Astrocyte of the spinal cord (primary cell): ENCODE measurements around the gene CHRNB2.

ENCODE experiments used
- DNase-seq: peaks from one replicate; pipeline ENCODE4 v3.0.0; 2011; ENCODE audit warnings: low read depth, low spot score
- H3K4me3 ChIP-seq: 2 replicates; pipeline ENCODE4 v1.5.1; 2011; ENCODE audit warnings: low read depth, mild to moderate bottlenecking, low read length, moderate library complexity
- CTCF ChIP-seq: IDR thresholded peaks from 2 replicates; pipeline ENCODE4 v1.5.1; 2012; ENCODE audit warnings: low read depth, mild to moderate bottlenecking, low read length, inconsistent platforms
- in situ Hi-C: cut with HindIII; loops from 2 replicates; pipeline ENCODE4 v1.10.0; 2017; ENCODE audit warnings: low sequenced_read_pairs

CHRNB2 gene

DNA sequence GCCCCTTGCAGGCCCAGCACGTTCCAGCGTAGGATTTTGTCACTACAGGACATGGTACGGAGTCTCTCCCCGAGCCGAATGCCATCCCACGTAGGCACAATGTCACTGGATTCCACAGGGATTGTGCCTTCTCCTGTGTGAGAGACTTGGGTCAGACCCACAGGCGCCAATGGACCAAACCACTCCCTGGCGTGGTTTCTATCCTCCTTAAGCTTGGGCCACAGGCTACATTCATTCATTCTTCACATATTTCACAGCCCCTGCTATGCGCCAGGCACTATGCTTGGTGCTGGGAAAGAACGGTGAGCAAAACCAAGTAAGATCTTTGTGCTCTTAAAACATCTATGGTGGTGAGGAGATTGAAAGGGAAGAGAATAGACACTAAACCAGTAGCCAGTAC is 18.7 kb downstream of the CHRNB2 start:
- no peak overlapping the region for H3K4me3 ChIP-seq
- no peak for TF ChIP-seq CTCF
- DNase-seq, result no peak
- in situ Hi-C loops, result no loop called here

GRCh38 chr1:154586641-154587040 is 19.1 kb downstream of the CHRNB2 start:
- in situ Hi-C loops, result no loop called here
- no peak overlapping the region for H3K4me3 ChIP-seq
- TF ChIP-seq CTCF, result no peak
- DNase-seq, result no peak

GRCh38 chr1:154589780-154590179 is 22.2 kb downstream of the CHRNB2 start:
- no peak overlapping the region for H3K4me3 ChIP-seq
- DNase-seq, result no peak
- TF ChIP-seq CTCF, result no peak
- in situ Hi-C loops, result no loop called here

DNA sequence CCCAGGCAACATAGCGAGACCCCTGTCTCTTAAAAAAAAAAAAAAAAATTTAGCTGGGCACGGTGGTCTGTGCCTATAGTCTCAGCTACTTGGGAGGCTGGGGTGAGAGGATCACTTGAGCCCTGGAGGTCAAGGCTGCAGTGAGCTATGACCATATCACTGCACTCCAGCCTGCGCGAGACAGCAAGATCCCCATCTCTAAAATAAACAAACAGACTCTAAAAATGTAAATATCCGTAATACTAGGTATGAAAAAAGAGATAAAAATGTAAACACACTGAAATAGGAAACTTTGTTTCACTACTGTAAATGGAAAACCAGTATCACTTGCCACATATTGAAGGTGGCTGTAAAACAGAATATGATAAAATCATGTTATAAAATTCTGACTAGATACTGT is 23.2 kb downstream of the CHRNB2 start:
- in situ Hi-C loops, result no loop called here

DNA sequence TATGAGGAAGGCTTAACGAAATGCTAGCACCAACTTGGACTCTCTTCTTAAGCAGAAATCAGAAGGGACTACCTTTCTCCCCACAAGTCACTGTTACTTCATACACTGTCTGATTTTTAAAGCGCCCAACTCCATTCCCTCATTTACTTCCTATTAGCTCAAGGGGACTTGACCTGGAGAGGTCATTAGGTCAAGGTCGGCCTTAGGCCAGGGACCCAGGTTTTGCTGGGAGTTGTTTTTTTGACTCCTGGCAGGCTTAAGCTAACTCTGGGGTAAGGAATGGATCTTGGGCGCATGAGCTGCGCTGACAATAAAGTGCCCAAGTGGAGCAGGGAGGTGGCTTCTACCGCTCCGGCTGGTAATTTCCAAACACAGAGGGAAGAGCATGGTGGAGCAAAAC is 23.6 kb downstream of the CHRNB2 start:
- TF ChIP-seq CTCF, result no peak

More for the DNA sequence above, 23.2 kb downstream of the CHRNB2 start:
- no peak for DNase-seq
- TF ChIP-seq CTCF, result no peak
- no peak overlapping the region for H3K4me3 ChIP-seq

DNA sequence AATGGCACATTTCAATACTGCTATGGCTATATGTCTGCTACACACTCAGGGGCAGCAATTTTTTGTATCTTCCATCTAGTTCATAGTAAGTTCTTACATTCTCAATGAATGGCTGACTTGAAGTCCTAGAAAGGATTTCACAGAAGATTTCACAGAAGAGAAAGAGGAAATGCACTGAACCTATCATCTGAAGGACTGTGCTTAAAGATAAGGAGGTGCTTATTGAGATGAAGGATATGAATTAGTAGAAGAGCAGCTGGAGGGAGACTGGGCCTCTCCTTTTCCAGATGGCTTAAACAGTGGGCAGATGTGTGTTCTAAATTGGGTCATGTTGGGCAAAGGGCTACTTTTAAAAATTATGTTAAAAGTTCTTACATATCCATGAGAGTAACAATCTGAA is 25.8 kb downstream of the CHRNB2 start:
- no peak overlapping the region for H3K4me3 ChIP-seq
- TF ChIP-seq CTCF, result no peak
- DNase-seq, result no peak
- in situ Hi-C loops, result no loop called here

More for the DNA sequence above, 23.6 kb downstream of the CHRNB2 start:
- no peak overlapping the region for H3K4me3 ChIP-seq
- no peak for DNase-seq
- in situ Hi-C loops, result no loop called here

GRCh38 chr1:154594811-154595210 is 27.2 kb downstream of the CHRNB2 start:
- no peak for TF ChIP-seq CTCF
- in situ Hi-C loops, result no loop called here
- no peak overlapping the region for H3K4me3 ChIP-seq
- DNase-seq, result no peak
